SU-DHL-6 (cell line): ENCODE results near the gene WFDC10B.
"Not testable (repeated sequence)": the region's sequence is repeated elsewhere in the genome, so short reads cannot be mapped to it uniquely, and the experiment has no call there.

Experiments
- H2AFZ ChIP-seq: fragments of 200-600 bp; sonication (generic); 2 replicates; pipeline ENCODE4 v1.6.1; 2014; ENCODE audit warnings: low read depth, mild to moderate bottlenecking, moderate library complexity, mixed read lengths, antibody characterized with exemption, low read length; ENCODE audit not compliant: severe bottlenecking
- H3F3A ChIP-seq: fragments of 200-600 bp; shearing (Covaris generic); 2 replicates; pipeline ENCODE4 v1.6.0; 2016; ENCODE audit warnings: antibody characterized with exemption, mild to moderate bottlenecking; ENCODE audit not compliant: insufficient read depth
- H3K27ac ChIP-seq: fragments of 200-600 bp; sonication (generic); 2 replicates; pipeline ENCODE4 v1.5.1; 2016; ENCODE audit warnings: low read depth, mild to moderate bottlenecking, low read length, moderate library complexity, mixed read lengths
- H3K27me3 ChIP-seq: fragments of 200-600 bp; sonication (generic), shearing (Covaris generic); 2 replicates; pipeline ENCODE4 v1.6.0; 2014; ENCODE audit warnings: mild to moderate bottlenecking, low read length
- H3K36me3 ChIP-seq: fragments of 200-600 bp; sonication (generic); 2 replicates; pipeline ENCODE4 v1.6.1; 2014; ENCODE audit warnings: mild to moderate bottlenecking, low read length, mixed read lengths
- H3K4me2 ChIP-seq: fragments of 300-600, 200-600 bp; shearing (Covaris generic), sonication (generic); 2 replicates; pipeline ENCODE4 v1.6.0; 2014; ENCODE audit warnings: low read length, low read depth, mild to moderate bottlenecking; ENCODE audit not compliant: poor library complexity, severe bottlenecking
- H3K4me3 ChIP-seq: fragments of 200-600 bp; sonication (generic); 2 replicates; pipeline ENCODE4 v1.5.1; 2014; ENCODE audit warnings: antibody characterized with exemption, low read length, mild to moderate bottlenecking, mixed read lengths; ENCODE audit not compliant: insufficient read depth, poor library complexity, severe bottlenecking
- H3K79me2 ChIP-seq: fragments of 200-600 bp; sonication (generic); 2 replicates; pipeline ENCODE4 v1.6.1; 2014; ENCODE audit warnings: mild to moderate bottlenecking, low read length, moderate library complexity; ENCODE audit not compliant: insufficient read depth
- H3K9ac ChIP-seq: fragments of 200-600 bp; sonication (generic); 2 replicates; pipeline ENCODE4 v1.7.0; 2014; ENCODE audit warnings: mild to moderate bottlenecking, low read length
- H3K9me2 ChIP-seq: fragments of 200-600 bp; sonication (generic); replicated peaks from 2 replicates; pipeline ENCODE4 v1.6.1; 2014; ENCODE audit warnings: low read length; ENCODE audit not compliant: insufficient read depth
- H3K9me3 ChIP-seq: fragments of 200-600 bp; sonication (generic); 2 replicates; pipeline ENCODE4 v1.6.1; 2014; ENCODE audit warnings: low read length, mixed read lengths; ENCODE audit not compliant: insufficient read depth
- H4K20me1 ChIP-seq: fragments of 200-600 bp; sonication (generic); 2 replicates; pipeline ENCODE4 v1.6.1; 2014; ENCODE audit warnings: low read depth, mild to moderate bottlenecking, antibody characterized with exemption, low read length, moderate library complexity, mixed read lengths
- CTCF ChIP-seq: fragments of 200-600 bp; sonication (generic); IDR thresholded peaks from one replicate; pipeline ENCODE4 v1.5.1; 2017; ENCODE audit warnings: antibody characterized with exemption, mild to moderate bottlenecking, low read length, moderate library complexity; ENCODE audit not compliant: insufficient read depth, poor library complexity, severe bottlenecking
- EZH2phosphoT487 ChIP-seq: fragments of 200-600 bp; sonication (generic), shearing (Covaris generic); conservative IDR thresholded peaks from 2 replicates; pipeline ENCODE4 v1.6.1; 2018; ENCODE audit warnings: mild to moderate bottlenecking, antibody characterized with exemption, low read length, moderate library complexity, mixed read lengths

The WFDC10B gene

DNA sequence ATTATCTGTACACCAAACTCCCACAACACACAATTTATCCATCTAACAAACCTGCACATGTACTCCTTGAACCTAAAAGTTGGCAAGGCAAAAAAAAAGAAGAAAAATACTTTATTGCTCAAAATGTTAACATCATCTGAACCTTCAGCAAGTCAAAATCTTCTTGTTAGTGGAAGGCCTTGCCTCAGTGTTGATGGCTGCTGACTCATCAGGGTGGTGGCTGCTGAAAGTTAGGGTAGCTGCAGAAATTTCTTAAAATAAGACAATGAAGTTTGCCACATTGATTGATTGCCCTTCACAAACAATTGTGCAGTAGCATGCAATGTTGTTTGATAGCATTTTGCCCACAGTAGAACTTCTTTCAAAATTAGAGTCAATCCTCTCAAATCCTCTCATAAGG is 32.1 kb downstream of the WFDC10B start:
- Histone ChIP-seq H3K79me2 (no peaks in the 10 kb centered on the region), H3K4me3 (no peak overlapping the region), H2AFZ (no peak overlapping the region), H3K9ac (no peak overlapping the region), H3K27ac (no peak overlapping the region), H3K9me3 (no peaks in the 10 kb centered on the region), H3F3A (no peaks in the 10 kb centered on the region), H3K4me2 (no peak overlapping the region), H3K36me3 (no peaks in the 10 kb centered on the region), H3K27me3 (no peaks in the 10 kb centered on the region), H4K20me1 (no peaks in the 10 kb centered on the region), H3K9me2 (no peaks in the 10 kb centered on the region)
- no peak for TF ChIP-seq EZH2phosphoT487
- TF ChIP-seq CTCF: no peak

GRCh38 chr20:45670139-45670538 is 34.7 kb downstream of the WFDC10B start, which contains the start of gene WFDC11:
TSS of gene WFDC11 (minus strand) at chr20:45670239. CDS start at chr20:45650600, 19,639 bp downstream.
- no peak within 1 kb of the TSS for H3K9ac ChIP-seq
- H3K4me2 ChIP-seq: no peak within 1 kb of the TSS
- H3K9me3 ChIP-seq: no peaks in the 10 kb centered on the region
- no peaks in the 10 kb centered on the region for H3K79me2 ChIP-seq
- no peaks in the 10 kb centered on the region for H3F3A ChIP-seq
- H3K4me3 ChIP-seq: no peak within 1 kb of the TSS
- H3K27me3 ChIP-seq: no peaks in the 10 kb centered on the region
- no peaks in the 10 kb centered on the region for H3K36me3 ChIP-seq
- H4K20me1 ChIP-seq: no peaks in the 10 kb centered on the region
- H3K9me2 ChIP-seq: no peaks in the 10 kb centered on the region
- TF ChIP-seq EZH2phosphoT487 (no peak), CTCF (no peak)
- no peak within 1 kb of the TSS for H3K27ac ChIP-seq
- H2AFZ ChIP-seq: no peak within 1 kb of the TSS

DNA sequence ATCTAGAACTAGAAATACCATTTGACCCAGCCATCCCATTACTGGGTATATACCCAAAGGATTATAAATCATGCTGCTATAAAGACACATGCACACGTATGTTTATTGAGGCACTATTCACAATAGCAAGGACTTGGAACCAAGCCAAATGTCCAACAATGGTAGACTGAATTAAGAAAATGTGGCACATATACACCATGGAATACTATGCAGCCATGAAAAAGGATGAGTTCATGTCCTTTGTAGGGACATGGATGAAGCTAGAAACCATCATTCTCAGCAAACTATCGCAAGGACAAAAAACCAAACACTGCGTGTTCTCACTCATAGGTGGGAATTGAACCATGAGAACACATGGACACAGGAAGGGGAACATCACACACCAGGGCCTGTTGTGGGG is 47.8 kb downstream of the WFDC10B start:
- H3K27ac ChIP-seq, H3K9me2 ChIP-seq, H3K4me2 ChIP-seq, H3K9me3 ChIP-seq, H3K4me3 ChIP-seq, H3K9ac ChIP-seq, H3K79me2 ChIP-seq, H4K20me1 ChIP-seq, H3K36me3 ChIP-seq, H2AFZ ChIP-seq, H3F3A ChIP-seq, H3K27me3 ChIP-seq: not testable (repeated sequence)

- H3K27me3 ChIP-seq, H4K20me1 ChIP-seq: not testable (repeated sequence)
Measured at GRCh38 chr20:45651726-45652125, 53.1 kb downstream of the WFDC10B start.

More at GRCh38 chr20:45651726-45652125, 53.1 kb downstream of the WFDC10B start:
- not testable (repeated sequence) for H3K4me3 ChIP-seq, H3K9me3 ChIP-seq, H2AFZ ChIP-seq, H3K79me2 ChIP-seq, H3K9me2 ChIP-seq, H3F3A ChIP-seq, H3K9ac ChIP-seq, H3K36me3 ChIP-seq, H3K27ac ChIP-seq, H3K4me2 ChIP-seq
